Stimulated activated CD4-positive, alpha-beta T cell treated with anti-CD3 and anti-CD28 coated beads, Interleukin-4, amount 100 ng/mL, for 48 hours (primary cell): Measurements from ENCODE around the gene TNS4.

Experiments used
- DNase-seq, 2 donors: peaks; one replicate each; pipeline ENCODE4 v3.0.0-alpha.2; 2020; ENCODE audit warnings: low read depth in 2 of 2

TNS4 gene

DNA sequence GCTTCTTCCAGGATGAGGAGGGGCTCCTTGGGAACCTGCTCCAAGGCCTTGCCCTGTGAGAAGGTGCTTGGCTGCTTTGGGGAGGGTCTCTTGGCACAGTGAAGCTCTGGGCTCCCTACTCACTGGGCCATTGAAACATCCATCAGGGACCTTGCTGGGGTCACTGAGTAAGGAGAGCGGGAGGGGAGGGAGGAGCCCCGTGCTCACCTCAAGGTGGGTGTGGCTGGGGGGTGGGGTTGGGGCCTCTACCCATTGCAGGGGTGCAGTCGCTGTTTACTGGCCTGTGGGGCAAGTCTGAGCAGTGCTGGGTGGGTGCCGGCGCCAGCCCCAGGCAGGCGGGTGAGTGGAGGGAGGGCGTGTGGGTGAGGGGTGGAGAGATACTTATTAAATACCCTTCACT lies 9.9 kb downstream of the TNS4 start:
- no peak for DNase-seq

DNA sequence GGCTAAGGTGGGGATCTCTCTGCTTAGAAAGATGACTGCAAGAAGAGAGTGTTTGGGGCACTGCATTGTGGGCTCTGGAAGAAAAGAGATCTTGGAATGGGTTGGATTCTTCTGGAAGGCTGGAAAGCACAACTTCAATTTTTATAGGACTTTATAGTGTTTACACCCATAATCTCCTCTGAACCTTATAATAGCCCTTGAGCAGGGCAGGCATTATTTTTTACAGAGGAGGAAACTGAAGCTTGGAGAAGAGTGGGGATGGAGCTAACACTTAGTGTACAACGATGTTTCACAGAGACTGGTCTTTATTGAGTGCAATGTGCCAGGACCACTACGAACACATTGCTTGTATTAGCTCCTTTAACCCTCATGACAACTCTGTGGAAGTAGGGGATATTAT lies 10.4 kb downstream of the TNS4 start:
- no peak for DNase-seq

DNA sequence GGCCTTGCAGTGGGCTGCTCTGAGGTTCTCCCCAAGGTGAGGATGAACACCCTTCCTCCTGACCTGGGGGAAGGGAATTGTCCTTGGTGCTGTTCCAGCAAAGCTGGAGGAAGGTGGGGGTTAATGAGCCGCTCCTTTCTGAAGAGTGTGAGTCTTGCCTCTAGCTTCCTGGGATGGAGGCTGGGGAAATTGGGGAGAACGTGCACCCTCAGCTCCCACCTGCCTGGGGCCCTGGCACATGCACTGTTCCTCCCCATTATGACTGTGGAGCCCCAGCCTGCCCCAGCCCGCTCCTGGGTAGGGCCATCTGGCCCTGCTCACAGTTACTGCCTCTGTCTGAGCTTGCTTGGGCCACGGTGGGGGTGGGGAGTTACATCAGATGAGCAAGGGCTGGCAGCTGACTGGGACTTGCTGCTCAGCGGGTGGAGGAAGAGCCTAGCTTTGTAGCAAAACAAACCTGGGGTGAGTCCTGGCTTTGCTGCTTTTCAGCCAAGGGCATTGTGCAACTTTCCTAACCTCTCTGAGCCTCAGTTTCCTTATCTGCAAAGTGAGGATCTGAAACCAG lies 11.1 kb downstream of the TNS4 start:
- DNase-seq, result peak in 1 of 2 donors; percentile 27

DNA sequence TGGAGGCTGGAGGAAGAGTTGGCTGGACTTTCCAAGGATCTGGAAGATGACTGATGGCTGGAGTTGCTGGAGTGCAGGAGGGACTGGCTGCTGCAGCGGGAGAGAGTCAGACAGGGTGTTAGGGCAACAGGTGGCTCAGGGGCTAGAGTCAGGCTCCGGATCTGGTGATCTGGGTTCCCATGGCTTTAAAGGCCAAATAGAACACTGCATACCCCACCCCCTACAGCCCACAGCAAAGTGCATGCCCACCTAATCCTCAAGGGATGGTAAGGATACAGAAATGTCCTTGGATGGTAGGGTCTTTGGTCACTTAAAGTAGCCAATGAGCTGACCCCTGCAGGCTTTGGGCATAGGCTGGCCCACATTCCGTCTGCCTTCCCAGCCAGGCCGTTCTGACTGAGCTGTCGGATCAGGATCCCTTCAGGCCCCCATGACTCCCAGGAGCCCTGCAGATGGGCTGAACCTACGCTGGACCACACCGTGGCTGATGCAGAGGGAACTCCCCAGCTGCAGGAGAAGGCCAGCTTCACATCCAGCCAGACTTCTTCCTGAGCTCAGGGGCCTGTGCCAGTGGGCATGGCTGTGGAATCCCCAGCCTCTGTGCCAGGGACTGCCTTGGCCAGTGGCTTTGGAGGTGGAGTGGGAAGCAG lies 13.9 kb downstream of the TNS4 start:
- DNase-seq, result no peak

DNA sequence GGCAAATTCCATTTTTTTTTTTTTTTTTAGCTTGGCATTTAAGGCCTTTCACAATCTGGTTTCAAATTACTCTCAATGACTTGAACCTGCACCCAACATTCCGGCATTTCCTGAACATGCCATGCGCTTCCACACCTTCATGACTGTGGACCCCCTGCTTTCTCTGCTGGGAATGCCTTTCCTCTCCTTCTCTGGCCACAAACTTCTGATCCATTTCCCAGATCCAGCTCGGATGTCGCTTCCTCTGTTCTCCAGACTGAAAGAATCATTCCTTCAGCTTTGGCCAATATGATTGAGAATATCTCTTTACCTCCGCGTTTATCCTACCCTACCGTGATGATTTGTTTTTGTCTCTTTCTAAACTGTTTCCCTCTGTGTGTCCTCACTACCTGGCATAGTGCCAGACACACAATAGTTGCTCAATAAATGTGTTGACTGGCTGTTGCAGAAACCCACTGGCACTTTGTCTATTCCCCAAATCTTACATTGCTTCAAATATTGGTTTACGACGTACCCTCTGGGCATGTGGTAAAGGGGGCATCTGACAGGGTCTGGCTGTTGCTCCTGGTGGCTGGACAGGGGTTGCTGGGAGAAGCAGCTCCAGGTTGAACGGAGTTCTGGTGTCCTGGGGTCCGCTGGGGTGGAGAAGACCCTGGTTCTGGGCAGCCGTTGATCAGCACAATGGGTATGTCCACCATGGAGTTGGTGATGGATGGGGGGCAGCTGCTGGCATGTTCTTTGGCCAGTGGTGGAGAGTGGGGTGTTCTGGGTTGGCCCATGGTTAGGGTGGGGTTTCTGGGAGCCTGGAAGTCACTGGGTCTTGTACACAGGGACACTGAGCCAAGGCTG lies 14.7 kb downstream of the TNS4 start:
- no peak for DNase-seq

DNA sequence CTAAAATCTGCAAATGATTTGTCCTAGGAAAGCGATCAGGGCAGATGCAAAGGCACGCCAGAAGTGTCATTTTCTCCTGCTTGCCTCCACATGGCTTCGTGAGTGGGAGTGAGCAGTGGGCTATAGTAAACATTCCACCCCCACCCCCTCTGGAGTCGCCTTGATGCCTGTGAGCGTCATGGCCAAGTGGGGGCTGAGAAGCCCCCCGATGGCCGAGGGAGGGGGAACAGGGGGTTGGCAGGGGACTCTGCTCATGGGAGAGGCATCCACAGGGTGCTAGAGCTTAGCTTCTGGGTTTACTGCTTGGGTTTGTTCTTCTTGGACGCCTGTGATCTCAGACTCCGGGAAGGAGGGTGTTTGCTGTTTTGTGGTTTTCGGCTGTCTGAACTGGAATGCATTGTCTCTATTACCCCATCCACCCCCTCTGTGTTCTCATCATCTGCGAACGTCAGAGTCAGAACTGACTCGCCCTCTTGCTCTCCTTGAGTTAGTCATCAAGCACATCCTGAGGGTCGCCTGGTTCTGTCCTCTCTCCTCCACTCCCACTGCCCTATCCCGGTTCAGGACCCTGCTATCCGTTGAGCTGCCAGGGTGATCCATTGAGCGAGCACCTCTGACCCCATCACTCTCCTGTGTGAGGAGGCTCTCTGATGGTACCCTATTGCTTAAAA lies 15.4 kb downstream of the TNS4 start:
- DNase-seq, result no peak

DNA sequence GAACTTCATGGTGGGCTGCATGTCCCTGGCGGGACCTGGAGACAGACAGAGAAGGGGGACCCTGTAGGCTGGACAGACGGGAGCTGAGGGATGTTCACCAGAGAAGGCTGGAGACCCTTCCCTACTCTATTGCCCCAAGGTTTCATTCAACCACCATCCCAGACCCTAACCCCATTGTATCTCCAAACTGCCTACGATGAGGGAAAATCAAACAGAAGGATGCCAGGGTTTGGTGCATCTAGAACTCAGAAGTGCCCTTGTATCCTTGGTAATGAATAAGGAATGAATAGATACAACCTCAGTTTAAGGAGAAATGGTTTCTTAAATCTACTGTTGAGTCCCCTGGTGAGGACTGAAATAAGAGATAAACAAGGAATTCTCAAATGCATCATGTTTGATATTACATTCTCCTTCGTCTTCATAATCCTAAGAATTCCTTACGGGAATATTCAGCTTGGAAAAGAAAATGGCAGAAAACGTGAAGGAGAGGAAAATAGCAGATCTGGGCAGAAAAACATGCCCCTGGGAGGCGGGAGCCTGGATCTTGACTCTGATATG lies 16.4 kb downstream of the TNS4 start:
- no peak for DNase-seq

DNA sequence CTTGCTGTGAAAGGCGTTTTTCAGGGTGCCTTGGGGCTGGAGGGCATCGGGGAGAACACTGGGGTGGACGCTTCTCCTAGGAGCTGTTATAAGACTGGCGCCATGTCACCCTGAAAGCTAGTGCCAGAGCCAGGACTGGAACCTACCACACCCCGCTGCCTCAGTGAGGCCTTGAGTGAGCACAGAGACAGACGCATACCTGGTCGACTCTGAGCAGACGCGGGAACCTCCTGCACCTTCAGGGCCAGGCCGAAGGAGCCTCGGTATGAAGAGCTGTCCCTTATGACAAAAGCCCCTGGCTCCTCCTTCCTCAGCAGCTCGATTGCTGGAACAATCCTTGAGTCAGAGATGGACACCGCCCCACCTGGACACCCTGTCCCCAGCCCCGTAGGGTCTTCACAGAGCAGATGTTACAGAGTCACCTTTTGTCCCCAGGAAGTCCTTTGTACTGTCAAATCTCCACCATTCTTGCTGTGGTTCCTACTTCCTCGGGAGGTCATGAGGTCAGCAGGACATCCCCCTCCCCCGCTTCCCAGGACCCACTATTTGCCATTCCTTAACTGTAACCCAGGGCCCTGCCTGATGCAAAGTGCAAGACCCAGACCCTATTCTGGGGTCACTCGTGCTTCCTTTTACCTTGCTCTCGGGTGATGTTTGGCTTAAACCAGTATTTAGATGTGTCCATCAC lies 17.0 kb downstream of the TNS4 start:
- no peak for DNase-seq

DNA sequence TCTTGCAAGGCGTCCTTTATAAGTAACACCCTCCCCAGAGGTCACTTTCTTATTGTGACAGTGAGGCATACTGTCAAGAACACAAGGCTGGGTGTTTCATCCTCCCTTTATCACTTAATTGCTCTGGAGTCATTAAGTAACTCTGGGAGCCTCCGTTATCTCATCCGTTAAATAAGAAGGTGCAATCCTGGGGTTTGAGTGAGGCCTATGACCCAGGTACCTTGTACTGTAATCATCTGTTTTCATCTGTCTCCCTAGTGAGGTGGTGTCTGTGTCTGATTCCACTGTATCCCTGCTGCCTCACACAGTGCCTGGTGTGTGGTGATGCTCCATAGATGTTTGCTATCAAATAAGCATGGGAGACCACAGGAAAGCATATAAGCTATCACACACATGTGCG lies 17.7 kb downstream of the TNS4 start:
- no peak for DNase-seq

DNA sequence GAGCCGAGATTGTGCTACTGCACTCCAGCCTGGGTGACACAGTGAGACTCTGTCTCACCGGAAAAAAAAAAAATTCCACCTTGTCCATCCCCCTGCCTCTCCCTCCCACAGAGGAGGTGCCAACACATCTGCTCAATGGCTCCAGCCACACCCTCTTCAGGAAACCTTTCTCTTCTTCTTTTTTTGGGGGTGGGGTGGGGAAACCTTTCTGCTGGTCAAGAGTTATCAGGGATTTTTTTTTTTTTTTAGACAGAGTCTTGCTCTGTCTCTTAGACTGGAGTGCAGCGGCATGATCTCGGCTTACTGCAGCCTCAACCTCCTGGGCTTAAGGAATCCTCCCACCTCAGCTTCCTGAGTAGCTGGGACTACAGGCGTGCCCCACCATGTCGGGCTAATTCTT lies 18.7 kb downstream of the TNS4 start:
- no peak for DNase-seq

DNA sequence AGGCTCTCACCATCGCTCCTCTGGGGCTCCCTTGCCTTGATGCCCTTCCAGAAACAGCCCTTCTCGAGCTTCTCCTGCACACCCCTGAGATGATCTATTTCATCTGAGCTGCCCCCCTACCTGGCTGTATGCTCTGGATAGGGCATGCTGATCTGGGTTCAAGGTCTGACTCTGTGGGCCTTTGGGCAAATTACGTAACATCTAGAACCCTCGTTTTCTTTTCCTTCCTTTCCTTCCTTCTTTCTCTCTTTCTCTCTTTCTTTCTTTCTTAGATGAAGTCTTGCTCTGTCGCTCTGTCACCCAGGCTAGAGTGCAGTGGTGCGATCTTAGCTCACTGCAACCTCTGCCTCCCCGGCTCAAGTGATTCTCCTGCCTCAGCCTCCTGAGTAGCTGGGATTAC lies 20.3 kb downstream of the TNS4 start:
- DNase-seq, result no peak

DNA sequence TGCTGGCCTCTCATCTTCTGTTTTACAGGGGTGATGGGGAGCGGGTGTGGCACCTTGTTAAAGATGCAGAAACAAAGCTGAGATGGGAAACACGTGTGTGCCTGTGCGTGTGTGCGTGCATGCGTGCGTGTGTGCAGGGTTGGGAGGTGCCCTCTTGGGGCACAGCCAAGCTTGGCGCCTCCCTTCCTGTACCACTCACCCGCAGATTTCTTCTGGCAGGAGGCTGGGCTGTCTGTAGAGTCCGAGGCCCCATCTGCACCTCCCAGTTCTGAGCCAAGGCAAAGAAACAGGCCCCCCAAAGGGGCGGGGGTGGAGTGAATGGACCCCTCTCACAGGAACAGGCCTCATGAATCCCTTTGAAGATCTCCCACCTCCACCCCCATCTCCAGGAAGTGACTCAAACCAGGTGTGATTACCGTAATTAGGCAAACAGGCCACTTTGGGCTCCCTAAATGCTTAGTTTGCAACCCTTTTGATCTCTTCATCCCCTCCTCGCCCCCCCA lies 20.9 kb downstream of the TNS4 start:
- DNase-seq, result peak; percentile 74 to 76

DNA sequence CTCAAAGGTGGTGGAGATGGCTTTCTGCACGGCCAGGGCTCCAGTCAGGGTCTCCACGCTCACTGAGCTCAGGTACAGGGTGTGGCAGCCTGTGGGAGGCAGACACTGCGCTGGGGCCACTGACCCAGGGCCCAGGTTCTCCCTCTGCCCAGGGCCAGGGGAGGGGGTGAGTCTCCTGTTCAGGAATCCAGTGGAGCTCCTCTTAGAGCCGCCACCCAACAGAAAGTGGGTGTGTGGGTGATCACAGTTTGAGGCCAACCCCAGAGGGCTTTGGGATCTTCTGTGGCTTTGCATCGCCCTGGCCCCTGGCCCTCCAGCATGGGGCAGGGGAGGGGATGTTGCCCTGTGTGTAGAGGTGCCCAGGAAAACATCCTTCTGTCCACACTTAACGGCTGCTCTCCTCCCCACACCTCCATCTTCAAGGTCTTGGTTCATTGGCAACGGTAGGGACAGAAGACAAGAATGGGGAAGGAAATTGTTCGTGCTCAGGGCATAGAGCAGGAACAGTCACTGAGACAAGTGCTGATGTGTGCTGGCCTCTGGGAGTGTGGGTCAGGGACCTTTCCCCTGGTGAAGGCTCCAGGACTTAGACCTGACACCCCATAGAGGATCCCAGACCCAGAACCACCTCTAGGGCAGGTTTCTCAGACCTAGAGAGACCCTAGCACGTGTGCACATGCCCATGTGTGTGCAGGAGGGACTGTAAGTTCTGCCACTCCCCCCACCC lies 21.5 kb downstream of the TNS4 start:
- no peak for DNase-seq

DNA sequence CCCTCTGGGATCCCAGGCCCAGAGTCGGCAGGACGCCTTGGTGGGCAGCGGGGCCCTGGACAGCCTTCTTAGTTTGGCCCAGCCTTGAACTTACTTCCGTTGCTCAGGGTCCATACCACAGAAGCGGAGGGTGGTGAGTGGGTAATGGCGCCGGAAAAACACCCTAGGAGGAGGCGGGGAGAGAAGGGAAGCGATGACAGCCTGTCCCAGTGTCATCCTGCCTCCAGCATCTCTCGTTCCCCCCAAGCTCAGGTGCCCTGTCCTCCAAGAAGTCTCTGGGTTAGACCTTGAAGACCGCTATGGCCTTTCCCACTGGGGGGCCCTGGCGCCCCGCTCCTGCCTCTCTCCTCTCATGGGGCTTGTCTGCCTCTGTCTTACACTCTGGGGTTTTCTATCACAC lies 22.9 kb downstream of the TNS4 start:
- no peak for DNase-seq

DNA sequence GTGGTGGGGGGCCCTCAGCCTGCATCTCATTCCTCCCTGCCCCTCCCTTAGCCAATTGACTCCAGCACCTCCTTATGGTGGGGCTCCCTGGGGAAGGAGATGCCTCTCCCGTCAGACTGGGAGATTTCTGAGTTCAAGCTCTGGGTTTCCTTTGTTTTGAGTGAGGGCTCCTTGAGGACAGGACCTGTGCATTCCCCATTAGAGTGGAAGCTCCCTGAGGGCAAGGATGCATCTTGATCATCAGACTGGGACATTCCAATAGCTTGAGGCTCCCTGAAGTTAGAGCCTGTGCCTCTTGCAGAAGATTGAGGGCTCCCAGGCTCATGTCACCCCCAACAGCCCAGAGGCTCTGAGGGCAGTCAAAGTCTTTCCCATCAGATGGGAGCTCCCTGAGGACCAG lies 23.6 kb downstream of the TNS4 start:
- DNase-seq, result no peak

DNA sequence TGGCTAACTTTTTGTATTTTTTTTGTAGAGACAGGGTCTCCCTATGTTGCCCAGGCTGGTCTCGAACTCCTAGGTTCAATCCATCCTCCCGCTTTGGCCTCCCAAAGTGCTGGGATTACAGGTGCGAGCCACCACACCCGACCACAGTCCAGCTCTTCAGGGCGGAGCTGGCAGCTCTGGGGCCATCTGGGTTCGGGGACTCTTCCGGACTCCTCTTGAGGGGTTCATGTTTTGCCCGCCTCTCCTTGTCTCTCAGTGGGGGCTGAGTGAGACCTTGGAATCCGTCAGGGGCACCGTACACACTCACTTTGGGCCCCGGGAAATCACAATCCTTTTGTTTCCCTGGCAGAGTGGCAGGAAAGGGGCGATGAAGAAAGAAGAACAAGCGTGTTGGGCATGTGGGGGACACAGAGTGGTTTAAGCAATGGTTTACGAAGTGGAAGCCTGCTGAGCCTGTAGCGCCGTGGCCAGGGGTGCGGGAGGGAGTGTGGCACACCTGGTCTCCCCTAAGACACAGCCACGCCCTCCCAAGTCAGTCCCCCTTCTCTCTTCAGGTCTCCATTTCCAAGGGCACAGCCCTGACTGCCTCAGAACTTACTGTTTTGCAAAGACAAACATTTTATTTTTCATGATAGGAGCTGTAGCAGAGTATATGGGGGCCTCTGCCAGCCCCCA lies 26.1 kb downstream of the TNS4 start:
- DNase-seq, result no peak

DNA sequence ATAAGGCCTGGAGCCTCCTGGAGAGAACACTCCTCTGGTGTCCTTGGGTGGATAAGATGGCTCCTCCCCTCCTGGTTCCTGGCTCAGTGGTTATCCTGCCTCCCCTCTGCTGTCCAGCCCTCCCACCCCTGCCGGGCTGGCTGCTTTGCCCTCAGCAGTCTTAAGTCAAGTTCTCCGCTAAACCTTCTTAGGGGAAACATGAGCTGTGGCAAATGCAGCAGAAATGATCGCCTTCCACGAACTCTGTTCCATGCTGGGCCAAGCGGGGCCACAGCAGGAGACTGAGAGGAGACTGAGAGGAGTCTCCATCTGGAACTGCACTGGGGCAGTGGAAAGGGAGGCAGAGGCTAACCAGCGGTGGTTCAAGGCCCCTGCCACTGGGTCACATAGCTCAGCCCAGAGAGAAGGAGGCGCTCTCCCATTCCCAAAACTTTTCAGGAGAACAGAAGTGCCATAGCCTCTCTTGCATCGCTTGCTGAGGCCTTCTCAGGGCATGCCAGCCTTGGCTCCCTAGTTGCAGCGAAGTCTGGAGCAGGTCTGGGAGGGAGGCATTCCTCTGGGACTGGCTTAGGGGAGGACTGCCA lies 26.9 kb downstream of the TNS4 start:
- DNase-seq, result no peak

DNA sequence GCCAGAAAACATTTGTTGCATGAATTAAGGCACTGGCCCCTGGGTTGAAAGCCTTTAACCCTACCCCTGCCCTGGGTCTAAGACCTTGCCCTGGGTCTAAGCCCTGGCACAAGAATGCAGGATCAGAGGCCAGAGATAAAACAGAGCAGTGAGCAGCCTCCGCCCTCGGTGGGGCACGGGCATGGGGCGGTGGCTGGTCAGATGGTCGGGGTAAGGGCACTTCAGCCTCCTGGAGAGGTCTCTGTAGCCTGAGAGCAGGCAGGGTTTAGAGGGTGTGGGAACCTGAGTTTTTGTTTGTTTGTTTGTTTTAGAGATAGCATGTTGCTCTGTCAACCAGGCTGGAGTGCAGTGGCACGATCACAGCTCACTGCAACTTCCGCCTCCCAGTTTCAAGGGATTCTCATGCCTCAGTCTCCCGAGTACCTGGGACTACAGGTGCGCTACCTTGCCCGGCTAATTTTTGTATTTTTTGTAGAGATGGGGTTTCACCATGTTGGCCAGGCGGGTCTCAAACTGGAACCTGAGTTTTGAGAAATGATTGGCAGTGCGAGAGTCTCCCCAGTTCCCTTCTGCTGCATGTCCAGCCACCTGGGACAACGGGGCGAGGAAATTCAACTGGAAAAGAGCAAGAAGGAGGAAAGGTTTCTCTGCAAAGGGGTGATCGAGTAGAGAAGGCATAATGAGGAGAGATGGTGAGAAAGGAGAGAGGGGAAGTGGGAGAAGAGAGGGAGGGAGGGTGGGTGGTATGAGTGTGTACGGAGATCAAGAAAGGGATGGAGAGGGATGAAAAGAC lies 27.7 kb downstream of the TNS4 start:
- DNase-seq, result no peak
